Measurements from ENCODE around the gene ARTN. TPM values are rescaled to one million over a fixed set of nuclear protein-coding genes. Genes with fewer than 3 reads are reported as not detected.

The ARTN gene
- total and polyA plus RNA-seq, 5 donors from 2014 or later: 1.5 TPM; not detected in 4

DNA sequence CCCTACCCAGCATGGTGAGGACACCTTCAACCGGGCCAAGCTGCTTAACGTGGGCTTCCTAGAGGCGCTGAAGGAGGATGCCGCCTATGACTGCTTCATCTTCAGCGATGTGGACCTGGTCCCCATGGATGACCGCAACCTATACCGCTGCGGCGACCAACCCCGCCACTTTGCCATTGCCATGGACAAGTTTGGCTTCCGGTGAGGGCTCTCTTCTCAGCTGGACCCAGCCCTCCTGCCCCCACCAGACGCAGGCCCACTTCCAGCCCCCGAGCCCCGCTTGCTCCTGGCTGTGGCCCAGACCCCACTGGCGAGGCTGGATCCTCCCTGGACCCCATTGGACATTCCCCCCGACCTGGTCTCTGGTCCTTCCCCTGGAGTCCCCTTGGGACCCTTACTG, 51.3 kb downstream of the ARTN start:
- no peak for ATAC-seq (ENCODE audit: low read depth in 2 of 2)

DNA sequence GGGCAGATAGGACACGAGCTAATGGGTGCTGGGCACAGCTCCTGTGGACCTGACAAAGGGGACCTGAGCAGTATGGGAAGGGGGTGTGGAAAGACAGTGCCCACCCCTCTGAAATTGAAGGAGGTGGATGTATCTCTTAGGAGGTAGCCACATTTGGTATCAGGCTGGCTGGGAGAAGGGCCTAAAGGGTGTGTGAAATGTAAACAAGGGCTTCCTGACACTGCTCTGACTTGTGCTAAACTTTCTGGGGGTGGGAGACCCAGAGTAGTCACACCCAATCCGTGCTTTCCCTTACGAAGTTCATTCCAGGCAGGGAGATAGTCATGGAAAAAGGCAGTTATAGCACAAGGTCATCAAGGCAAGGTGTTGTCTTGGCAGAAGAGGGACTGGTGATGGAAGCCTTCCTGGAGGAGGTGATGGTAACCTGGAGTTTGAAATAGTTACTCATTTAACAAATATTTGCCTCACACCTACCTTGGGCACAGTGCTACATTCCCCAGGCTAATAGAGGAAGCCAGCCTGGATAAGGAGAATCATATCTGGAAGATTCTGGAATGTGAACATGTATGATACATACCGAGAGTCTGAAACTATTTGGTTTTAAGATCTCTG, 52.5 kb downstream of the ARTN start:
- Mint-ChIP-seq H3K27ac (no peak overlapping the region), H3K27me3 (no peaks in the 10 kb centered on the region), H3K4me3 (peak overlapping the region in 1 of 4 donors; percentile 35), H3K36me3 (no peaks in the 10 kb centered on the region), H3K4me1 (peaks cover 0 to 11% (median under 1%) of the 10 kb centered on the region in 4 donors), H3K9me3 (no peaks in the 10 kb centered on the region)
- Histone ChIP-seq H3K4me3 (ENCODE audit: low read depth, low read length) (no peak overlapping the region), H3K4me1 (ENCODE audit: control insufficient read depth, insufficient read depth, low read length, poor library complexity, severe bottlenecking) (peaks cover 4% of the 10 kb centered on the region), H3K36me3 (ENCODE audit: control insufficient read depth, insufficient read depth, low read length) (no peaks in the 10 kb centered on the region), H3K27ac (ENCODE audit: insufficient read depth, low read length, poor library complexity, severe bottlenecking) (no peak overlapping the region), H3K9me3 (ENCODE audit: control insufficient read depth in 2 of 2, low read length in 2 of 2) (no peaks in the 10 kb centered on the region), H3K27me3 (ENCODE audit: control insufficient read depth, insufficient read depth, low read length) (no peaks in the 10 kb centered on the region)
- DNase-seq (no peak), ATAC-seq (ENCODE audit: low read depth in 2 of 2) (no peak)

More for the DNA sequence above, 51.3 kb downstream of the ARTN start:
- Histone ChIP-seq H3K4me3 (ENCODE audit: low read depth, low read length) (no peak overlapping the region), H3K4me1 (ENCODE audit: control insufficient read depth, insufficient read depth, low read length, poor library complexity, severe bottlenecking) (peaks cover under 1% of the 10 kb centered on the region), H3K36me3 (ENCODE audit: control insufficient read depth, insufficient read depth, low read length) (no peaks in the 10 kb centered on the region), H3K27me3 (ENCODE audit: control insufficient read depth, insufficient read depth, low read length) (no peaks in the 10 kb centered on the region), H3K27ac (ENCODE audit: insufficient read depth, low read length, poor library complexity, severe bottlenecking) (no peak overlapping the region), H3K9me3 (ENCODE audit: control insufficient read depth in 2 of 2, low read length in 2 of 2) (no peaks in the 10 kb centered on the region)
- Mint-ChIP-seq H3K4me1 (peaks cover 0 to 18% (median 4%) of the 10 kb centered on the region in 4 donors), H3K4me3 (no peak overlapping the region), H3K36me3 (no peaks in the 10 kb centered on the region), H3K27ac (no peak overlapping the region), H3K27me3 (no peaks in the 10 kb centered on the region), H3K9me3 (peaks cover 0 to under 1% (median 0%) of the 10 kb centered on the region in 7 donors)
- no peak for DNase-seq

DNA sequence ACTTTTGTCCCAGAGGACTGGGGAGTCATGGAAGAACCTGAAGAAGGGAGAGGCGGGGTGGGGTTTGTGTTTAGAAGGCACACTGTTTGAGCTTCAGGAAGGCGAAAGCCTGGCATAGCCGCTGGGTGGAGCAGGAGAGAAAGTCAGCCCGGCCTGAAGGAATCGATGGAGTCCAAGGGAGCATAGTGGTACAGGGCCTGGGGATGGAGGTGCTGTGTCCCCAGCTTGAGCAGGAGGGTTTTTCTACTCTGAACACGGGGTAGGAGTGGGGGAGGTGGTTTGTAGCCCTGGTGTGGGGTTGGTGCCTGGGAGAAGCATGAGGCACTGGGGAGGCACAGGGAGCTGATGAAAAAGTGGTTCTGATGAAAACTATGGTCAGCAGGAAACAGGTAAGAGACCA, 53.1 kb downstream of the ARTN start:
- Histone ChIP-seq H3K27ac (ENCODE audit: insufficient read depth, low read length, poor library complexity, severe bottlenecking) (no peak overlapping the region), H3K9me3 (ENCODE audit: control insufficient read depth in 2 of 2, low read length in 2 of 2) (no peaks in the 10 kb centered on the region), H3K4me3 (ENCODE audit: low read depth, low read length) (no peak overlapping the region), H3K27me3 (ENCODE audit: control insufficient read depth, insufficient read depth, low read length) (no peaks in the 10 kb centered on the region), H3K4me1 (ENCODE audit: control insufficient read depth, insufficient read depth, low read length, poor library complexity, severe bottlenecking) (peaks cover 7% of the 10 kb centered on the region), H3K36me3 (ENCODE audit: control insufficient read depth, insufficient read depth, low read length) (no peaks in the 10 kb centered on the region)
- no peaks in the 10 kb centered on the region for H3K9me3 Mint-ChIP-seq
- H3K4me3 Mint-ChIP-seq: peak overlapping the region in 1 of 4 donors; percentile 35
- no peak overlapping the region for H3K27ac Mint-ChIP-seq
- H3K36me3 Mint-ChIP-seq: no peaks in the 10 kb centered on the region
- no peaks in the 10 kb centered on the region for H3K27me3 Mint-ChIP-seq
- ATAC-seq (ENCODE audit: low read depth in 2 of 2): no peak
- peaks cover 0 to 12% (median 3%) of the 10 kb centered on the region in 4 donors for H3K4me1 Mint-ChIP-seq
- no peak for DNase-seq

Other genes with a start within 250 kb of the ARTN start
- gene ST3GAL3, start 226.3 kb upstream of the ARTN start, total RNA-seq: 25.0 TPM
- 1 to 10 TPM; 5.7 to 9.6 (median 8.3) TPM for gene ST3GAL3, start 226.3 kb upstream of the ARTN start, polyA plus RNA-seq
- gene IPO13, start 13.1 kb downstream of the ARTN start, total RNA-seq: 12.6 TPM
- gene IPO13, start 13.1 kb downstream of the ARTN start, polyA plus RNA-seq: 10 to 100 TPM in 2 of 4 donors, 1 to 10 TPM in 2; 9.4 to 11.6 (median 10.1) TPM
- gene DPH2, start 36.2 kb downstream of the ARTN start, total RNA-seq: 17.9 TPM
- 10 to 100 TPM; 17.2 to 25.0 (median 21.0) TPM for gene DPH2, start 36.2 kb downstream of the ARTN start, polyA plus RNA-seq
- 69.4 TPM for gene ATP6V0B, start 41.2 kb downstream of the ARTN start, total RNA-seq
- gene ATP6V0B, start 41.2 kb downstream of the ARTN start, polyA plus RNA-seq: 100 to 1,000 TPM; 207 to 274 (median 237) TPM
- gene B4GALT2, start 45.4 kb downstream of the ARTN start, total RNA-seq: 0.54 TPM
- gene B4GALT2, start 45.4 kb downstream of the ARTN start, polyA plus RNA-seq: under 1 TPM; 0.20 to 0.86 (median 0.32) TPM
- gene CCDC24, start 57.8 kb downstream of the ARTN start, total RNA-seq: 1.2 TPM
- 1 to 10 TPM in 1 of 4 donors, under 1 TPM in 3; 0.18 to 1.8 (median 0.73) TPM for gene CCDC24, start 57.8 kb downstream of the ARTN start, polyA plus RNA-seq
- gene SLC6A9, start 97.7 kb downstream of the ARTN start, total RNA-seq: 0.20 TPM
- gene SLC6A9, start 97.7 kb downstream of the ARTN start, polyA plus RNA-seq: under 1 TPM in 1 of 4 donors, not detected in 3; 0.07 TPM
- not detected for gene KLF17, start 185.0 kb downstream of the ARTN start, total RNA-seq
- gene KLF17, start 185.0 kb downstream of the ARTN start, polyA plus RNA-seq: not detected
- gene KLF18, start 207.8 kb downstream of the ARTN start, total RNA-seq: not detected
- gene KLF18, start 207.8 kb downstream of the ARTN start, polyA plus RNA-seq: not detected

All from CD4-positive, CD25-positive, alpha-beta regulatory T cell (primary cell).